GM12892 (cell line): ENCODE results near the gene NATD1.

ENCODE experiments used
- DNase-seq: peaks from one replicate; pipeline ENCODE4 v3.0.0; 2011; ENCODE audit not compliant: insufficient read length
- FAIRE-seq: peaks from 2 replicates; lab custom pipeline; 2011; peaks lifted over from hg19 to GRCh38; lab: Jason Lieb, UNC
- POLR2A ChIP-seq: IDR thresholded peaks from 2 replicates; pipeline ENCODE4 v1.6.1; 2011; ENCODE audit warnings: low read depth, low read length, control low read depth
- POLR2AphosphoS5 ChIP-seq: IDR thresholded peaks from 2 replicates; pipeline ENCODE4 v1.6.1; 2011; ENCODE audit warnings: low read depth, low read length, control low read depth
- TAF1 ChIP-seq: IDR thresholded peaks from 2 replicates; pipeline ENCODE4 v1.6.1; 2011; ENCODE audit warnings: low read depth, mild to moderate bottlenecking, control low read depth, low read length, borderline replicate concordance

The NATD1 gene

DNA sequence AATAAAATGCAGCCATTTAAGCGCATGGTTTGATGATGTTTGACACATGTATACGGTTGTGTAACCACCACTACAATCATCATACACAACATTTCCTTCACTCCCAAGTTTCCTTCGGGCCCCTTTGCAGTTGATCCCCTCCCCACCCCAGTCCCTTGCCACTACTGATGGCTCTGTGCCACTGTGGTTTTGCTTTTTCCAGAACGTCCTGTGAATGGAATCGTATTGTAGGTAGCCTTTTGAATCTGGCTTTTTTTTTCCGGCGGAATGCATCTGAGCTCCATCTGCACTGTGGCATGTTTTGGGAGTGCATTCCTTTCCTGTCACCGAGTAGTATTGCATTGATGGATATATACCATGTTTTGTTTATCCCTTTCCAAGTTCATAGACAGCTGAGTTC is 16.2 kb upstream of the NATD1 start:
- TF ChIP-seq TAF1, result no peak
- TF ChIP-seq POLR2AphosphoS5, result no peak
- no peak for TF ChIP-seq POLR2A
- FAIRE-seq, result no peak
- no peak for DNase-seq

DNA sequence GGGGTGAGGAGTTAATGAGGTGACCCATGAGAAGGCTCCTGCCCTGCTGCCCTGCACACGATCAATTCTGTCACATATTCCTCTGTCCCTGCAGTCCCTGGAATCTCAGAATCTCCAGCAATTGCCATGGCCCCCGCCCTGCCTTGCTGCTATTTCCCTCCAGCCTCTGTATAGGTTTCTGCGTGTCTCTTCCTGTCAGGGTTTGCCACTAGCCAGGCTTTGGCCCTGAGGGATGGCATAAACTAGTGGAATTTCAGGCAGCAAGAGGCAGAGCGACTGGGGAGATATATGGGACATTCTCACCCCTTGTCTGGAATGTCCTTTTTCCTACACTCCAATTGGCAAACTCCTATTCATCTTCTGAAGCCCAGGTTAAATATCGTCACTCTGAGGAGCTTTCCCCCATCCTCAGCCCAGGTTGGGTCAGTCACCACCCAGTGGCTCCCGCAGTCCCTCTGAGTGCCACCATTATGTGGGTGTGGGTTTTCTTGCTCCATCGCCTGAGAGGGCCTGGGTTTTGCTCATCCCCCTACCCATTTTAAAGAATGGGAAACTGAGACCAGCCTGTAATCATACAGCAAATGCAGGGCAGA is 15.5 kb upstream of the NATD1 start:
- DNase-seq (no peak), FAIRE-seq (no peak)
- TF ChIP-seq POLR2A, result no peak
- TF ChIP-seq POLR2AphosphoS5, result no peak
- no peak for TF ChIP-seq TAF1

DNA sequence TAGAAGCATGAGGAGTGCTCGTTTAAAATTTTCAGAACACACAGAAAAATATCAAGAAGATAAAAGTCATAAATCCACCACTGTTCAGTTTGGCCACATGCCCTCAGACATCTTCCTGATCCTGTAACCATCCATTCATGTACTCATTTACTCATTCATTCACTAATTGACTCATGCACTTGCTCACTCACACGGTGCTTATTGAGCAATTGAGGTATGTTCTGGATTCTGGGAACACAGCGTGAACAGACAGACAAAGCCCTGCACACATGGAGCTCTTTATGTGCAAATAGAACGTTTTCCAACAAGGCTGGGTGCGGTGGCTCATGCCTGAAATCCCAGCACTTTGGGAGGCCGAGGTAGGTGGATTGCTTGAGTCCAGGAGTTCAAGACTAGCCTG is 10.2 kb upstream of the NATD1 start:
- DNase-seq (no peak), FAIRE-seq (no peak)
- TF ChIP-seq POLR2AphosphoS5 (no peak), POLR2A (no peak), TAF1 (no peak)

DNA sequence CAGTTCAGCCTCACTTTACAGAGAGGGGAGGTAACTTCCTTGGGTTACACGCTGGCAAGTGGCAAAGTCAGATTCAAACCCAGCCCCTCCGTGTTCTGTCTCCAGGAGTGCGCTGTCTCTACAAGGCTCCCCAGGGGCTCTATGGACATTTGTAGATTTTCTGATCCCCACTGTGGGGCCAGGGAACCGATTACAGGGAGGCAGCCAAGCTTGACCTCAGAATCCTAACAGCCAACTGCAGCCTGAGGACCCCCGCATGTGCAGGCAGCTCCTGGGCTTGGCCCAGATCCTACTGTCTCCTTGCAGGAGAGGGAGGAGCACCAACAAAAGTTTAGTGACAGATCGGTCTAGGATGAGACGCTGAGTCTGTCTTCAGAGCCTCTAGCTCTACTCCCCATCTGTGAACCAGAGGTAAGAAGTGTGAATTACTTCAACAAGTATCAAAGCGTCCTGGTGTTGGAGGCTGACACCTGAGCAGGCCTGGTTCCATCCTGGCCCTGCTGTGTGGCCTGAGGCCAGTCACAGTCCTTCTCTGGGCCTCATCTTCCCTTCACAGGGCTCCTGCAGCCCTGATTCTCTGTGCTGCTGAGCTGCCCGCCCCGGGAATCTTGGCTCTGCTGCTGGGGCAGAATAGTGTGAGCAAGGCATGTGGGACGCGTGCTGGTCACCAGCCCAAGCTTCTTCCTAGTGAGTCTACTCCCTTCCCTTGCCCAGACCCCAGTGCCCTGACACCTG is 9.2 kb upstream of the NATD1 start:
- no peak for FAIRE-seq
- TF ChIP-seq POLR2AphosphoS5 (no peak), POLR2A (no peak)
- no peak for DNase-seq

DNA sequence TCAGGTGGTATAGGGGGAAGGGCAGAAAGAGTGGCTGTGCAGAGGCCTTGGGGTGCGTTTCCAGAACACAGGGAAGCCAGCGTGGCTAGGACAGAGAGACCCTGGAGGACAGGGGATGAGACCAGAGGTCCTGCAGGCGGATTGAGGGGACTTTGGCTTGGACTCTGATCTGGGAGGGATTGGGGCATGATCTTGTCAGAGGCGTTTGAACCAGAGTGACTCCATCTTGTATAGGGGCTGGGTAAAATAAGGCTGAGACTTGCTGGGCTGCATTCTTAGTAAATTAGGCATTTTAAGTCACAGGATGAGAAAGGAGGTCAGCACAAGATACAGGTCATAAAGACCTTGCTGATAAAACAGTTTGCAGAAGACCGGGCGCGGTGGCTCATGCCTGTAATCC is 5.4 kb upstream of the NATD1 start:
- FAIRE-seq, result no peak
- TF ChIP-seq POLR2AphosphoS5 (no peak), TAF1 (no peak), POLR2A (no peak)

DNA sequence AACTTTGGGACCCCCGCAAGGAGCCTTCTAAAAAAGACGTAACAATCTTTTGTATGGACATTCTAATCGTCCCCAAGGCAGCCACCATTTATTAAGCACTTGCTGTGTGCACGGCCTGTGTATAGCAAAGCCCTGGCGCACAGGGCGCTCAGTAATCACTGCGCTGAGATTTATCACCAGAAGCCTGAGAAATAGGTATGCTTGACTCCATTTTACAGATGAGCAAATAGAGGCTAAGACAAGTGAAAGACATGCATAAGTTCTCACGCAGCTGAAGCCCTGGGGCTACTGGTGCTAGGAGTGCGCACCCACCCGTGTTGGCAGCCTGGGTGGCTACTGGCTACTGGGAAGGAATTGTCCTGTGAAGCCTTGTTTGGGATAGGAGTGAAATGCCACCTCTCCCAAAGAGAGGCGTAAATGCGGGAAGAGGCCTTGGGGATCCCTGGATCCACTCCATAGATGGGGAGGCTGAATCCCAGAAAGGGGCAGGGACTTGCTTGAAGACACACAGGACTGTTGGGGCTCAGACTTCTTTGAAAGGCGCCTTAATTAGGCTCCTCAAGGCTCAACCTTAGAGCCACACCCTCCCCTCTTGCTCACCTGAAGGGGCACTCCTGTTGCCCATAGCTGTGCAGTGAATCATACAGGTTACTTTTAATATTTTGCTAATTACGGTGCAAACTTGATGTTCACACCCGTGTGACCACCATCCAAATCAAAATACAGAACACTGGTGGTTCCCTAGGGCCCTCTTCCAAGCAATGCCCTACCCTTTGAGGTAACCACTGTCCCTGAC is 634 bp upstream of the NATD1 start:
- TF ChIP-seq POLR2AphosphoS5, result no peak
- no peak for TF ChIP-seq TAF1
- no peak for TF ChIP-seq POLR2A
- DNase-seq (no peak), FAIRE-seq (no peak)

More for the DNA sequence above, 5.4 kb upstream of the NATD1 start:
- no peak for DNase-seq

DNA sequence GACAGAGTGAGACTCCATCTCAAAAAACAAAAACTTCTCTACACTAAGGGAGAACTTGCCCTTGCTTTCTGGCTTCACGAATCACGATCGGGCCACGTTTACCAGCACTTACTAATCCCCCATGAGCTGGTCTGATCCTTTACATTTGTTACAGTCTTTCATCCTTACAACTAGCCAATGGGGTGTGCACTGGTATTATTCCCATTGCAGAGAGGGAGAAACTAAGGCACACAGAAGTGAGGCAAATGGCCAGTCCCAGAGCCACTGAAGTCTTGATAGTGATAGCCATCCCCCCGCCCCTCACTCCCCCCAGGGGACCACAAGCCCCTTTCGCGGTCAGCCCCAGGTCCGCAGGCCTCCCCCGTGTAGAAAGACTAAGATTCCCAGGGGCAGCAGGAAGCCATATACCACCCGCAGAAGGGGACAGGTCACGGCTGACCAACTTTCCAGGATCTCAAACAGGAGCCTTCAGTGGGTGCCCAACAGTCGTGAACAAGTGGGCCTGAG is 868 bp downstream of the NATD1 start:
- no peak for DNase-seq
- no peak for TF ChIP-seq POLR2AphosphoS5
- no peak for TF ChIP-seq TAF1
- no peak for TF ChIP-seq POLR2A
- no peak for FAIRE-seq

DNA sequence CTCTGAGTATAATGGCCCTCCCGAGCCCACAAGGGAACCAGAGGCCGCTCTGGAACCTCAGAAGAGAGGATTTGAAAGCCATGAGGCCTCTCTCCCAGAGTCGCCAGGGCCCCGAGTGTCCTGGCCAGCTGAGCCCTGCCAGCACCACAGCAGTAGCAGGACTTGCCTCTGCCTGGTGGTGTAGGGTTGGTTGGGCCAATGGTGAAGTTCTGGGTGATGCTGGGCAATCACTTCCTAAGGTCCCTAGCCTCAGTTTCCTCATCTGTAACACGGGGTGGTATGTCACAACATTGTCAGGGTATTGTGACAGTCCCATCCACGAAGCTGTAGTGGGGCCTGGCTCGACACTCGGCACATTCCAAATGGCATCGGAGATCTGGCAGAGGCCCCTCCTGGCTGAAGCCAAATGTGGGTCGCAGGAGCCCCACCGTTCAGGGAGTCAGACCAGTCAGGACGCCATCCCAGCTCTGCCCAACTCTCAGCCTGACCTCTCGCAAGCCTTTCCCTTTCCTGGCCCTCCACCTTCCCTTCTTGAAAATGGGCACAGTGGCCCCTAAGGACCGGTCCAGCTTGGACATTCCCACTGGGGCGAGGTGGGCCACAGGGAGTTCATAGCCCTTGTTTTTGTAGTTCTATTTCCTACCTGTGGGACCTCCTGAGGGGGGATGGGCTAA is 1.7 kb downstream of the NATD1 start:
- DNase-seq (no peak), FAIRE-seq (no peak)
- TF ChIP-seq TAF1 (no peak), POLR2AphosphoS5 (no peak), POLR2A (no peak)

DNA sequence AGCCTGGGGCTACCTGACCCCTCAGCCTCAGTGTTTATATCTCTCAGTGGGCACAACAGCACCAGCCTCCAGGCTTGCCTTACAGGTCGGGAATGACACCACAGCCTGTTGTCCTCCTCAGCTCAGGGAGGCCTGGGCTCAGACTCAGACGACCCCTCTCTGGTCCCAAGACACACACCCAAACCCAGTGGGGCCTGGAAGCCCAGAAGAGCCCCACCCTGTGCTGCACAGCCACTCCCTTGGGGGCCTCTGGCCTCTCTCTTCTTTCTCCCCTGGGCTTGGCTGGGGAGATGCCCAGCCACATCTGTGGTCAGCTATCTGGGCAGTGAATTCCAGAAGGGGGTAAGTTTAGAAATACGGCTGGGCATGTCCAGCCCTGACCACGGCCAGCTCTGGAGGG is 2.4 kb downstream of the NATD1 start:
- DNase-seq (no peak), FAIRE-seq (no peak)
- TF ChIP-seq POLR2A, result no peak
- TF ChIP-seq TAF1, result no peak
- TF ChIP-seq POLR2AphosphoS5, result no peak

DNA sequence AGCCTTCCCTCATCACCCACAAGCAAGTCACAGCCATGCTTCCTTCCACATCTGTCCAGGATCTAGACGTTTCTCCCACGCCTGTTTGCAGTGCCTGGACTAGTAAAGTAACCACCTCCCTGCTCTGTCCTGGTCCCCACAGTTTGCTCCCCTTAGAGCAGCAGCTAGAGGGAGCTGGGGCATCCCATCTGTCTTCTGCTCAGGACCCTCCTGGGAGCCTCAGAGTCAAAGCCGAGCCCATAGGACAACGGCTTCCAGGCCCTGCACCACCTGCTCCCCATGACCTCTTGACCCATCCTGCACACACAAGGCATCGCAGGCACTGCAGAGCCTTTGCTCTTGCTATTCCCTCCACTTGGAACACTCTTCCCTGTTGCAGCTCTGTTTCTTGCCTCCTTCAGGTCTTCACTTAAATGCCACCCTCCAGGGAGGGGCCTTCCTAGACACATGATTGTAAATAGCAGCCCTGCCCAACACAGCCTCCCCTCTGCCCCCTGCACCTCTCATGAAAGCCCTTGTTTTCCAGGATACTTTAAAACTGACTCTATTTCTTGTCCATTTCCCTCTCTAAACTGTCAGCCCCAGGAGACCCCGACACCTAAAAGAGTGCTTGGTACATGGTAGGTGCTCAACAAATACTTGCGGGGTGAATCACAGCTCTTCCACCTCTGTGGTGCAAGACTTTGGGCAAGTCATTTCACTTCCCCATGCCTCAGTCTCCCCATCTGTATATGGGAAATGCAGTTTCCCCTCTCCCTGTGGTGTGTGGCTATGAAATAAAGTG is 3.1 kb downstream of the NATD1 start:
- no peak for DNase-seq
- TF ChIP-seq TAF1, result no peak
- TF ChIP-seq POLR2A, result no peak
- TF ChIP-seq POLR2AphosphoS5, result no peak
- FAIRE-seq, result no peak
